Brain microvascular endothelial cell (primary cell): Measurements from ENCODE around the gene PPARG.
"Not testable (repeated sequence)": the region's sequence is repeated elsewhere in the genome, so short reads cannot be mapped to it uniquely, and the experiment has no call there.

ENCODE experiments used
- DNase-seq: peaks from one replicate; pipeline ENCODE4 v3.0.0-alpha.2; 2020
- H3K27ac ChIP-seq: fragments of 250-450 bp; sonication (Bioruptor Pico); 2 replicates; pipeline ENCODE4 v1.5.1; 2020; ENCODE audit warnings: mild to moderate bottlenecking, moderate library complexity
- H3K27me3 ChIP-seq: fragments of 250-450 bp; sonication (Bioruptor Pico); replicated peaks from 2 replicates; pipeline ENCODE4 v1.5.1; 2020; ENCODE audit warnings: mild to moderate bottlenecking
- H3K36me3 ChIP-seq: fragments of 250-450 bp; sonication (Bioruptor Pico); replicated peaks from 2 replicates; pipeline ENCODE4 v1.5.1; 2020; ENCODE audit warnings: mild to moderate bottlenecking
- H3K4me3 ChIP-seq: 2 replicates; pipeline ENCODE4 v1.5.1; 2011; ENCODE audit warnings: low read depth, mild to moderate bottlenecking, control low read depth, low read length, moderate library complexity
- in situ Hi-C: cut with HindIII; loops from 2 replicates; pipeline ENCODE4 v1.10.0; 2017; ENCODE audit warnings: low sequenced_read_pairs, low pct_ligation_motif_present
- TF ChIP-seq, protein P1 (sequence below): IDR thresholded peaks from 2 replicates; pipeline ENCODE4 v1.5.1; 2011; ENCODE audit warnings: low read depth, mild to moderate bottlenecking, moderate library complexity, low read length, control low read depth, inconsistent platforms; ENCODE audit errors: missing control alignments

The PPARG gene

DNA sequence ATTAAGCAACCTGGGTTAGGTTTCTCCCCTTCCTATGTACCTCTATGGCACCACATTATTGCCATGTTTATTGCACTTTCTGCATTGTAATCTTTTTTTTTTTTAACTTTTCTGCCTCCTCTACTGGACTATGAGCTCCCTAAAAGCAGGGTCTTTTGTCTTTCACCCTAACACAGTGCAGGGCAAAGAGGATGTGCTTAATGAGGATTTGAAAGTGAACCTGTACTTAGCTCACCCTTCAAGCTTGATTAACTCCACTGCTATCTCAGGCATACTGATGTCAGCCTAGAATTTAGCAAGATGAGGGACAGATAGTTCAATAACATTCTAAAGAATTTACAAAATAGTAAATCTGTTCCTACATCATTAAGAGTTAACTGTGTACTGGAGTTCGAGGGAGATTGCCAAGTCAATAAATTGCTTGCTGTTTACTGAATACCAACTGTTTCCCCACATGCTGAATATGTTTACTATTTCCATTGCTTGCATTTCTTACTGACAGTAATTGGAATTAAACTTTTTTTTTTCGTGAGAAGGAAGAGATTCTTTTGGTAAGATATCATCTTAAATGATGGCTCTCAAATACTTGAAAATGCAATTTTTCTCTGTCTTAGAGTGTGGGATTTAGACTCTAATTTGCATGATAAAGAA lies 15.7 kb upstream of the PPARG start:
- no peak for DNase-seq
- no peak overlapping the region for H3K27ac ChIP-seq
- no peak overlapping the region for H3K4me3 ChIP-seq
- in situ Hi-C loops, result no loop called here
- H3K36me3 ChIP-seq, result no peaks in the 10 kb centered on the region
- H3K27me3 ChIP-seq, result no peaks in the 10 kb centered on the region
- TF ChIP-seq, protein P1, sequence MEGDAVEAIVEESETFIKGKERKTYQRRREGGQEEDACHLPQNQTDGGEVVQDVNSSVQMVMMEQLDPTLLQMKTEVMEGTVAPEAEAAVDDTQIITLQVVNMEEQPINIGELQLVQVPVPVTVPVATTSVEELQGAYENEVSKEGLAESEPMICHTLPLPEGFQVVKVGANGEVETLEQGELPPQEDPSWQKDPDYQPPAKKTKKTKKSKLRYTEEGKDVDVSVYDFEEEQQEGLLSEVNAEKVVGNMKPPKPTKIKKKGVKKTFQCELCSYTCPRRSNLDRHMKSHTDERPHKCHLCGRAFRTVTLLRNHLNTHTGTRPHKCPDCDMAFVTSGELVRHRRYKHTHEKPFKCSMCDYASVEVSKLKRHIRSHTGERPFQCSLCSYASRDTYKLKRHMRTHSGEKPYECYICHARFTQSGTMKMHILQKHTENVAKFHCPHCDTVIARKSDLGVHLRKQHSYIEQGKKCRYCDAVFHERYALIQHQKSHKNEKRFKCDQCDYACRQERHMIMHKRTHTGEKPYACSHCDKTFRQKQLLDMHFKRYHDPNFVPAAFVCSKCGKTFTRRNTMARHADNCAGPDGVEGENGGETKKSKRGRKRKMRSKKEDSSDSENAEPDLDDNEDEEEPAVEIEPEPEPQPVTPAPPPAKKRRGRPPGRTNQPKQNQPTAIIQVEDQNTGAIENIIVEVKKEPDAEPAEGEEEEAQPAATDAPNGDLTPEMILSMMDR, result no peak

DNA sequence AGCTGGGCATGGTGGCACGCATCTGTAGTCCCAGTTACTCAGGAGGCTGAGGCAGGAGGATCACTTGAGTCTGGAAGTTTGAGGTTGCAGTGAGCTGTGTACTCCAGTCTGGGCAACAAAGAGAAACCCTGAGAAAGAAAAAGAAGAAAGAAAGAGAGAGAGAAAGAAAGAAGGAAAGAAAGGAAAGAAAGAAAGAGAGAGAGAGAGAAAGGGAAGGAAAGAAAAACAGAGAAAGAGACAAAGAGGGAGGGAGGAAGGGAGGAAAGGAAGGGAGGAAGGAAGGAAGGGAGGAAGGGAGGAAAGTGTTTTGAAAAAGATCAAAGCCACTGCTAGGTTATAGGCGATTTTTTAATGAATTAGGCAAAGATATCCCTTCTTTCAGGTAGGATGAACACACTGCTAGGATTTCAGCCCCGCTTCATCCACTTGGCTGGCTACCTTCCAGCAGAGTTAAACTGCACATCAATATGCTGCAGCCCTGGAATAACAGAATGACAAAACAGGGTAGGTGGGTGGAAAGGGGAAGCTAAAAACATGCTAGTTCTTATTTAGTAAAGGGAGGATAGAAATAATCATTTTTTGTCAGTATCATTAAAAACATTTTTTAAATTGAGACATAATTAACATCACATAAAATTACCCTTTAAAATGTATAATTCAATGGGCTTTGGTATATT lies 12.8 kb upstream of the PPARG start:
- no peak overlapping the region for H3K4me3 ChIP-seq
- in situ Hi-C loops, result no loop called here
- TF ChIP-seq, protein P1, result no peak
- H3K36me3 ChIP-seq, result no peaks in the 10 kb centered on the region
- H3K27me3 ChIP-seq, result no peaks in the 10 kb centered on the region
- no peak for DNase-seq
- no peak overlapping the region for H3K27ac ChIP-seq

DNA sequence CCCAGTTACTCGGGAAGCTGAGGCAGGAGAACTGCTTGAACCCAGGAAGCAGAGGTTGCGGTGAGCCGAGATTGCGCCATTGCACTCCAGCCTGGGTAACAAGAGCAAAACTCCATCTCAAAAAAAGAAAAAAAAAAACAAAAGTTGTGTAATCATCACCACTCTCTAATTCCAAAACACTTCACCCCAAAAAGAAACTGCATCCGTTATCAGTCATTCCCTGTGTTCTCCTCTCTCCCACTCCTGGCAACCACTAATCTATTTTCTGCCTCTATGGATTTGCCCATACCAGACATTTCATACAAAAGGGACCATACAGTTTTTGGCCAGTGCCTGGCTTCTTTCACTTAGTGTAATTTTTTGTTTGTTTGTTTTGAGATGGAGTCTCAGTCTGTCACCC lies 12.0 kb upstream of the PPARG start:
- in situ Hi-C loops, H3K27ac ChIP-seq, H3K27me3 ChIP-seq, DNase-seq, H3K36me3 ChIP-seq, H3K4me3 ChIP-seq: not testable (repeated sequence)

DNA sequence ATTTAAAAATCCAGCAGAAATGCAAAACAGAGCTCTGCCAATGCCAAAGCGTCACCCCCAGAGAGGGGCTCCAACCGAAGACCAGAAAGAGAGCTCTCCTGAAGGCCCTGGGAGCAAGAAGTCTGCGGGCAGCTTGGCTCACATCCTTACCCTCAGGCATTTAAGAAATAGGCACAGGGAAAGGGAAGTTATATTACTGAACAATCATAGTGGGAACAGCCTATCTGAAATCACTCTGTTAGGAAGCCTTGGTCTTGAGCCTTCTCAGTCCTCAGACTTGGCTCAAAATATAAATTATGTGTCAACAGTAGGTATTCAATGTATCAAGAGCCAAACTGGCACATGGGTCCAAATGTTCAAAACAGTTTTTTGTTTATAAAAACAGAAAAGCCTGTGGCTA lies 10.3 kb upstream of the PPARG start:
- H3K36me3 ChIP-seq, result no peaks in the 10 kb centered on the region
- no peak overlapping the region for H3K27ac ChIP-seq
- no peak overlapping the region for H3K4me3 ChIP-seq
- H3K27me3 ChIP-seq, result no peaks in the 10 kb centered on the region
- TF ChIP-seq, protein P1, result no peak
- no peak for DNase-seq
- in situ Hi-C loops, result no loop called here

DNA sequence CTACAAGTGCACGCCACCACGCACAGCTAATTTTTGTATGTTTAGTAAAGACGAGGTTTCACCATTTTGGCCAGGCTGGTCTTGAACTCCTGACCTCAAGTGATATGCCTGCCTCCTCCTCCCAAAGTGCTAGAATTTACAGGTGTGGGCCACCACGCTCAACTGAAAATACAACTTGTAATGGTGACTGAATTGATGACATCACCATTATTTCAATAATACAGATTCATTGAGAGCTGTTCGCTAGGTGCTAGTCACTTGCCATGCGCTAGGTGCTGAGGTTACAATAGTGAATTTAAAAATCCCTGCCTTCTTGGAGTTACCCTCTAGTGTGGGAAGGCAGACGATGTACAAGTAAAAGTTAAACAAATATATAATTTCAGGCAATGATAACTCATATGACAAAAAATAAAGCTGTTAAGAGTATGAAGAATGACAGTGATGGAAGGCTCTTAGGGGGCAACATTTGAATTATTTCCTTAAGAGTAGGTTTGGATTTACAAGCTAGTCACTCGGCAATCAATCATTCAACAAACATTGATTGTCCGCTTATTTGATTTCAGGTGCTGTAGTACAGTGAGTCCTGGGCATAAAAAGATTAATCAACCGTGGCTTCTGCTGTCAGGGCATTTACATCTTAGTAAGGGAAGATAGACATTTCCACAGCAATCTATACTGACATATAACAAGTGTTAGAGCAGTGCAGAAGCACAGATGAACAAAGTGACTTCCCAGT lies 9.1 kb upstream of the PPARG start:
- TF ChIP-seq, protein P1, result no peak
- no peak overlapping the region for H3K27ac ChIP-seq
- no peaks in the 10 kb centered on the region for H3K36me3 ChIP-seq
- DNase-seq, result no peak
- no peak overlapping the region for H3K4me3 ChIP-seq
- in situ Hi-C loops, result no loop called here
- no peaks in the 10 kb centered on the region for H3K27me3 ChIP-seq

DNA sequence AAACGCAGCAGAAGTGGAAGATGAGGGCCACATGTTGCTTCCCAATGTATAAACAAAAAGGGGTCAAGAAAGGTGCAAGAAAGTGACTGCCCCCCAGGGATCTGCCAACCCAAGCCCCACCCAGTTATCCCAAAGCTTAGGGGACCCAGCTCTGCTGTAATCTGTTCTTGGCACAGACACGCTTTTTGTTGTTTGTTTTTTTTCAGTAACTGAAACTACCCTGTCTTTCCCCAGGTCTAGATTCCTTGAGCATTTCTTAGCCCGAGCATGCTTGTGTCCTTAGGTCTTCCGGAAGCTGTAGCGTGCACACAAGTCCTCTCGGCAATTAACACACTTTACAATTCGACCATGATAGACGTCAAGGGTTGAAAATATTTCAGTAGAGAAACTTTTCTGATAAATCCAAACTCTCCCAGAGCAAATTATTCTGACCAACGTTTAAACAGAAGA lies 8.5 kb upstream of the PPARG start:
- Histone ChIP-seq H3K27ac (no peak overlapping the region), H3K27me3 (no peaks in the 10 kb centered on the region), H3K4me3 (no peak overlapping the region), H3K36me3 (no peaks in the 10 kb centered on the region)
- in situ Hi-C loops, result no loop called here
- TF ChIP-seq, protein P1, result no peak
- DNase-seq, result no peak
